Prostate gland (tissue), 2 donors: ENCODE data around the gene UQCRHL.

Experiments
- CTCF ChIP-seq, 4 experiments: fragments of 200-600 bp in 2 of 4; fragments of 450-650 bp in 2 of 4; sonication (generic) in 2 of 4; IDR thresholded peaks; 1 replicate in 3 of 4; 2 replicates in 1 of 4; pipeline ENCODE4 v1.5.1; 2016 to 2019; ENCODE audit warnings: antibody characterized with exemption in 4 of 4, mild to moderate bottlenecking in 2 of 4, moderate library complexity in 2 of 4
- POLR2A ChIP-seq: fragments of 450-650 bp; IDR thresholded peaks from one replicate; pipeline ENCODE4 v1.6.1; 2016; ENCODE audit warnings: antibody characterized with exemption, mild to moderate bottlenecking

DNA sequence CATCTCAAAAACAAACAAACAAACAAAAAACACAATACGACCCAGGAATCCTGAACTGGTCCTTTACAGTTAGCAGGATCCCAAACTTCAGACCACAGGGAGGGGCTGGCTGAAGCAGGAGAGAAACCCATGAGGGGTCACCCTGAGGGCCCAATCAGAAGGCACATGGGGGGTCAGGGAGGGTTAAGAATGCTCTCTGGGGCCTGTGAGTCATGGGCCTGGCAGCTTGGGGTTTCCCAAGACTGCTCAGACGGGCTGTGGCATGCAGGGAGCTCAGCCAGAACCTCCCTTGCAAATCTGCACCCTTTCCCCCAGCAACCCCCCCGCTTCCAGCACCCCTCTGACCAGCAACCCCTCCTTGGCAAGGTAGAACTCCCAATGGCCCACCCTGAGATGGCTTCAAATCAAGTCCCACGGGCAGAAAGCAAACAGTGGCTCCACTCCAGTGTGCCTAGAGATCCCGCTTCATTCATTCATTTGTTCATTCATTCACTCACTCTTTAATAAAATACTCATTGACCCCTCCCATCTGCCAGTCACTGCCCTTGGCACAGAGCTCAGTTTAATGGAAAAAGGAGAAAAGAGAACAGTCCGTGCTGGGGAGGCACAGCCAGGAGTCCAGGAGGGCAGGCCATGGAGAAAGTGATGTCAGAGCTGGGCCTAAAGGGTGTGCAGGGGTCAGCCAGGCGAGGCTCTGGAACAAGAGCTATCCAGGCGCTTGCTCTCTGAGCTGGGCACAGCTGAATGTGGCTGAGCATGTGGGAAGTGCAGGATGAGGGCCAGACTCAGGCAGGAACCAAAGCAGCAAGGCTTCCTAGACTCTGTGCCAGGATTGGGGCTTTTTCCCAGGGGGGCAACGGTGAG, 8.2 kb downstream of the UQCRHL start:
- no peak for TF ChIP-seq CTCF (IDR thresholded peaks at IDR 0.05)
- TF ChIP-seq POLR2A = no peak
